Glomerular visceral epithelial cell (primary cell): ENCODE measurements around the gene FERMT3.

ENCODE experiments used
- DNase-seq: peaks from one replicate; pipeline ENCODE4 v3.0.0-alpha.2; 2016; ENCODE audit errors: extremely low spot score

The FERMT3 gene

GRCh38 chr11:64249038-64249437, 42.5 kb downstream of the FERMT3 start:
- DNase-seq = no peak

GRCh38 chr11:64249563-64250414, 43.3 kb downstream of the FERMT3 start:
- DNase-seq = no peak

GRCh38 chr11:64250415-64251015, 44.0 kb downstream of the FERMT3 start:
- no peak for DNase-seq

GRCh38 chr11:64251016-64251752, 44.7 kb downstream of the FERMT3 start, which contains the start of gene PLCB3:
Gene PLCB3, plus strand, starts transcription at chr11:64251530. Its CDS starts 120 bp downstream, at chr11:64251650.
- DNase-seq = peak; percentile 68

GRCh38 chr11:64251753-64252002, 45.2 kb downstream of the FERMT3 start:
- DNase-seq = no peak

GRCh38 chr11:64252003-64252872, 45.7 kb downstream of the FERMT3 start:
- DNase-seq = peak; percentile 57

- DNase-seq = no peak
Observed at GRCh38 chr11:64253043-64253442, 46.5 kb downstream of the FERMT3 start.

GRCh38 chr11:64253481-64253880, 47.0 kb downstream of the FERMT3 start:
- no peak for DNase-seq

GRCh38 chr11:64254326-64254725, 47.8 kb downstream of the FERMT3 start:
- DNase-seq = no peak

GRCh38 chr11:64255135-64256128, 48.9 kb downstream of the FERMT3 start:
- no peak for DNase-seq

GRCh38 chr11:64256300-64256699, 49.8 kb downstream of the FERMT3 start:
- no peak for DNase-seq

GRCh38 chr11:64258356-64258755, 51.8 kb downstream of the FERMT3 start:
- no peak for DNase-seq

- DNase-seq = no peak
Observed at GRCh38 chr11:64258946-64259532, 52.5 kb downstream of the FERMT3 start.

- no peak for DNase-seq
Observed at GRCh38 chr11:64259533-64260067, 53.1 kb downstream of the FERMT3 start.

- no peak for DNase-seq
Observed at GRCh38 chr11:64260147-64260708, 53.7 kb downstream of the FERMT3 start.

- no peak for DNase-seq
Observed at GRCh38 chr11:64261556-64262080, 55.1 kb downstream of the FERMT3 start.

GRCh38 chr11:64262271-64263002, 55.9 kb downstream of the FERMT3 start:
- DNase-seq = no peak
